Activated CD4-positive, alpha-beta T cell treated with anti-CD3 and anti-CD28 coated beads, Interleukin-2, Interleukin-6, amounts not matched to agents 100 ng/mL and 50 ng/mL, durations not matched to agents 16 hours and 8 hours (primary cell): ENCODE data around the gene GPR82.
A peak's percentile ranks its signal among the peaks of the same experiment; 100 is the strongest.
"Not testable (repeated sequence)": the region's sequence is repeated elsewhere in the genome, so short reads cannot be mapped to it uniquely, and the experiment has no call there.

Experiments used
- DNase-seq: peaks from one replicate; pipeline ENCODE4 v3.0.0-alpha.2; 2020

GPR82 gene, protein sequence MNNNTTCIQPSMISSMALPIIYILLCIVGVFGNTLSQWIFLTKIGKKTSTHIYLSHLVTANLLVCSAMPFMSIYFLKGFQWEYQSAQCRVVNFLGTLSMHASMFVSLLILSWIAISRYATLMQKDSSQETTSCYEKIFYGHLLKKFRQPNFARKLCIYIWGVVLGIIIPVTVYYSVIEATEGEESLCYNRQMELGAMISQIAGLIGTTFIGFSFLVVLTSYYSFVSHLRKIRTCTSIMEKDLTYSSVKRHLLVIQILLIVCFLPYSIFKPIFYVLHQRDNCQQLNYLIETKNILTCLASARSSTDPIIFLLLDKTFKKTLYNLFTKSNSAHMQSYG

GRCh38 chrX:41723826-41724225, at the start of gene GPR82:
GPR82 (plus strand) TSS chrX:41724181; CDS start chrX:41727027, 2,846 bp downstream.
- DNase-seq: peak; percentile 13

GRCh38 chrX:41676361-41676760, 47.6 kb upstream of the GPR82 start:
- DNase-seq: not testable (repeated sequence)

DNA sequence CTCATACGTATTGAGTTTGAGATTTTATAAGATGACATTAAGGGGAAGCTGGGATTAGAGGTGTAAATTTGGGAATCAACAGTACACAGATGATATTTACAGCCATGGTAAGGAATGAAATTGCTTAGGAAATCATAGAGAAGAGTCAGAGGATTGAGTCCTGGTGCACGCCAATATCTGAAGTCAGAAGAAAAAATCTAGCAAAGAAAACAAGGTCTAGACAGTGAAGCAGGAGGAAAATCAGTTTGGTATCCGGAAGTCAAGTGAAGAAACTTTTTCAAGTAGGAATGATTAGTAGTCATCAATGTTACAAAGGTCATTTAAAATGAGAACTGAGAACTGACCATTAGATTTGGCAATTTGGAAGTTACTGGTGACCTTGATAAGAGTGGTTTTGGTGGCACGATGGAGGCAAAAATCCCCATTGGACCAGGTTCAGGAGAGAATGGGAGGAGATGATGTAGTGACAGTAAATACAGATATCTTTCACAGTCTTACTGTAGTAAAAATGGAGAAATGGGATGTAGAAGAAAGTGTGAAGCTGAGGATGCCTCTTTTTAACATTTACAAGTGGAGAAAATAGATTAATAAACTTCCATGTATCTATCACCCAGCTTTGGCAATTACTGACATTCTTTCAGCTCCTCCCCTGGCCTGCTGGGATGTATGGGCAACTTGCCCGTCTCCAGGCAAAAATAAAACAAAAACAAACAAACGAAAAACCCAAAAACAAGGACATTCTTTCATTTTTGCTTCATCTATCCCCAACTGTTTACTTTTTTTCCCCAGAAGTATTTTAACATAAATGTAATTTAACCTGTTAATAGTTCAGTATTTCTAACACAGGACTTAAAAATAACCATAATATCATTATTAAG, 46.6 kb upstream of the GPR82 start:
- DNase-seq: no peak

DNA sequence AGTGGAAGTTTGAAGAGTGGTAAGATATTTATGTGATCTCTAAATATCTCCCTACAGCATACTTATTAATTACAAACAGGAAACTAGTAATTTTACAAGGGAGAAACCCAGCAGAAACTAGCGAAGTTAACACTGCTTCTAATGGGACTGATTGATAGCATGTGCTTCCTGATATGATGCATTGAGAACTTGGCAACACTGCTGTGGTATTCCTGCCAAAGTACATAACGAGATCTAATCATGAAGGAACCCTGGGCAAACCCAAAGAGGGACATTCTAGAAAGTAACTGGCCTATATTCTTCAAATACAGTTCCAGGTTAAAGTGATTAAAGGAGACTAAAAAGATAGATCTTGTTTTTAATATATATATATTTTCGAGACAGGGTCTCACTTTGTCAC, 39.8 kb upstream of the GPR82 start:
- no peak for DNase-seq

DNA sequence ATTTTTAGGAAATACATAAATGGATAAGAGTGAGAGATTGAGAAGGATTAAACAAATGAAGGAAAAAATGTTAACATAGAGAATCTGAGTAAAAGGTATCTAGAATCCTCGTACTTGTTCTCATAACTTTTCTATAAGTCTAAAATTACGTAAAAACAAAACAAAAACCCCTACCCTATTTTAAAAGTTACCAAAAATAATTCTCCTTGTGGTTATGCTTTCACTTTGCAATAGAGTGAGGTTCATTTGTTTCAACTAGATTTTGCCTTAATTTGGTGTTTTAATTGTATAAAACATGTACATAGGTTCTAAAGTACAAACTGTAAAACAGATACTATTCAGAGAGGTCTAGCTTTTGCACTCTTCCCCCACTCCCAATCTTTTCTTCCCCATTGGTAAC, 39.0 kb upstream of the GPR82 start:
- no peak for DNase-seq

DNA sequence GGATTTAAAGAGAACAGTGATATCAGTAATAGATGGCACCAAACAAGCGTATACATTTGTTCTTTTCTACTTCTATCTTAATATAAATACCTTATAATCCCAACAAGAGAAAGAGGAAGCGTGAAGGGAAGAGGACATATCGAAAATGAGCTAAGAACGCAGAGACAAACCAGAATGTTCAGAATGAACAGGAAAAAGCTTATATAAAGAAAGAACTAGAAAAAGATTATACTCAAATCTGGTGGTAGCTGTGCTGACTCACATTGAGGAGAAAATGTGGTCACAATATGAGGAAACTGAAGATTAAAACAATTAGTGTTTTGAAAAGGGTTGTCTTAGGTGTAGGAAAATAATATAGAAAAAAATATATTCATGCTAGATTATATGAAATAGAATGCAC, 37.2 kb upstream of the GPR82 start:
- DNase-seq: no peak

GRCh38 chrX:41688156-41688555, 35.8 kb upstream of the GPR82 start:
- no peak for DNase-seq

DNA sequence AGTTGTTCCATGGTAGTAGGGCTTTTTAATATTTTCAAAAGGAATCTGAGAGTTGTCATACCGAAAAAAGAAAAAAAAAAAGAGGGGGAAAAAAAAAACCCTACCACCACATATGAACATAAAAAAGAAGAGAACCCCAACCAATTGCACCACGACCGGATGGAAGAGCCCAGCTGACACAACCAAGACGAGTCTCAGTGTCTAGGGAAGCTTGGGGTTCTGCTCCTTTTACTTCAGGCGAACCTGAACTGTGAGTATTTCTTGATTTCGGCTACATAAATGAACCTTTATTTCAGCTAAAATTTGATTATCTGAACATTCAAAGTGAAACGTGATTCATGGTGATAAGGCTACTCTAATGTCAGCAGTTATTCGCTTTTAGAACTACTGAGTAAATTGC, 35.1 kb upstream of the GPR82 start, which contains the start of gene GPR34:
TSS of gene GPR34 (plus strand) at position 139 of the 400 bp plus-strand sequence. CDS start 6,661 bp downstream, outside the sequence.
- DNase-seq: peak; percentile 49

DNA sequence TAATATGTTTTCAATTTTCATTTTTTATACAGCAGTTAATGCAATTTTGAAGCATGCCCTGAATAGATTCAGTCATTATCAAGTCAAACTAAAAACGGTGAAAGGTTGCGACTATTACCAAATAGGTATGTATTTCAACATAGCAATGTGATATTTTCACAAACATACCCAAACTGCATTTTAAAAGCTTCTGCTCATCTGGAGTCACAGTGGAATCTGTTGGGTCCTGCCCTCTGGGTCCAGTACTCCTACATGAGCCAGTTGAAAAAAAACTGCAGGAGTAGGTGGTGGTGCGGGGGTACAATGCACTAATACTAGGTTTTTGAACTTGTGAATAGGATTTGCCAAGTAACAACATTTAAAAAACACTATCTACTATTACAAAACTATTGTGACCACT, 34.3 kb upstream of the GPR82 start:
- no peak for DNase-seq

GRCh38 chrX:41692162-41692749, 31.7 kb upstream of the GPR82 start:
- no peak for DNase-seq

GRCh38 chrX:41693024-41693423, 31.0 kb upstream of the GPR82 start:
- peak; percentile 28 for DNase-seq

DNA sequence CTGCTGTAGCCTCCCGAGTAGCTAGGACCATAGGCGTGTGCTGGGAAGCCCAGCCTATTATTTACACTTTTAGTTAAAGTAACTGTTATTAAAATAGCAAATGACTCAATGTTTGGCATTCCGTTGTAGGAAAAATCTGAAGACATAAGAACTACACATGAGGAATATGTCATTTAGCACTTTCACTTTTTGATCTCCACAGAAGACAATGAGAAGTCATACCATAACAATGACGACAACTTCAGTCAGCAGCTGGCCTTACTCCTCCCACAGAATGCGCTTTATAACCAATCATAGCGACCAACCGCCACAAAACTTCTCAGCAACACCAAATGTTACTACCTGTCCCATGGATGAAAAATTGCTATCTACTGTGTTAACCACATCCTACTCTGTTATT, 28.6 kb upstream of the GPR82 start:
- DNase-seq: peak; percentile 51

DNA sequence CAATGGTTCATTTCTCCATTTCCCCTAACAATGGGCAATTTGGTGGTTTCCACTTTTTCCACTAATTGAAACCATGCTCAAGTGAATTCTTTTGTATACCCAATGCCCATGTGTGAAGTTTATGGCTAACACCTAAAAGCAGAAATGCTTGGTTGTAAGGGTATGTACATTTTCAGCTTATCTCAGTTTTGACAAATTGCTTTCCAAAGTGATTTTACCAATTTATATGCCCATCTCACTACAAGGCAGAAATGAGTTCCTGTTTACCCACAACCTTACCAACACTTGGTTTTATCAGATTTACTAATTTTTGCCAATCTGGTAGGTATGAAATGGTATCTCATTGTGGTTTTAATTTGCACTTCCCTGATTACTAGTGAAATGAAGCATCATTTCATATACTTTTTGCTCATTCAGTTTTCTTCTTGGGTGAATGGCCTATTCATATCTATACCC, 20.4 kb upstream of the GPR82 start:
- peak; percentile 60 for DNase-seq

DNA sequence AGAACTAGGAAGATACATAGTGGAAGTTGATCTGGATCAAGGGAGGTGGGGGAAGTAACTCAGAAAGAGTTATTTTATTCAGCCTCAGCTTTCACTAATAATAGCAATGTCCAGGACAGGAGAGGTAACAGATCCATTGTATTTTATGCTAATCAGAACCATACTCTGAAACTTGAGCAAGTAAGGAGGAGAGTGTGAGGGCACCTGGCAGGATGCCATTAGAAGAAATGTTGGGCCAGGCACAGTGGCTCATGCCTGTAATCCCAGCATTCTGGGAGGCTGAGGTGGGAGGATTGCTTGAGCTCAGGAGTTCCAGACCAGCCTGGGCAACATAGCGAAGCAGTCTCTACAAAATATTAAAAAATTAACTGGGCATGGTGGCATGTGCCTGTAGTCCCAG, 18.9 kb upstream of the GPR82 start:
- DNase-seq: no peak

- DNase-seq: no peak
Measured at GRCh38 chrX:41705680-41706374, 18.2 kb upstream of the GPR82 start.

DNA sequence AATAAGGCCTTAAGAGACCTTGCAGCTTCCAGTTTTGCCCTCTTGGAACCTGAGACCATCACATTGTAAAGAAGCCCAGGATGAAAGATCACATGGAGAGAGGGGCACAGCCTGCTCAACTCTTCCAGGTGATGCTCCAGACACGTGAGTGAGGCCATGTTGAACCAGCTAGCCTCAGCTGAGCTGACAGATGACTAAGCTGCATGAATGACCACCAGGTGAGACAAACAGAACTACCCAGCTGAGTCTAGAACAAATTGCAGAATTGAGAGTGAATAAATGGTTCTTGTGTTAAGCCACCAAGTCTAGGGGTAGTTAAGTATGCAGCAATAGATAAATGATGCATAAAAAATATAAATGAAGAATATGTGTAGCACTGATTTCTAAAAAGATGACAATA, 16.8 kb upstream of the GPR82 start:
- DNase-seq: no peak

- DNase-seq: no peak
Measured at GRCh38 chrX:41708486-41708885, 15.5 kb upstream of the GPR82 start.

DNA sequence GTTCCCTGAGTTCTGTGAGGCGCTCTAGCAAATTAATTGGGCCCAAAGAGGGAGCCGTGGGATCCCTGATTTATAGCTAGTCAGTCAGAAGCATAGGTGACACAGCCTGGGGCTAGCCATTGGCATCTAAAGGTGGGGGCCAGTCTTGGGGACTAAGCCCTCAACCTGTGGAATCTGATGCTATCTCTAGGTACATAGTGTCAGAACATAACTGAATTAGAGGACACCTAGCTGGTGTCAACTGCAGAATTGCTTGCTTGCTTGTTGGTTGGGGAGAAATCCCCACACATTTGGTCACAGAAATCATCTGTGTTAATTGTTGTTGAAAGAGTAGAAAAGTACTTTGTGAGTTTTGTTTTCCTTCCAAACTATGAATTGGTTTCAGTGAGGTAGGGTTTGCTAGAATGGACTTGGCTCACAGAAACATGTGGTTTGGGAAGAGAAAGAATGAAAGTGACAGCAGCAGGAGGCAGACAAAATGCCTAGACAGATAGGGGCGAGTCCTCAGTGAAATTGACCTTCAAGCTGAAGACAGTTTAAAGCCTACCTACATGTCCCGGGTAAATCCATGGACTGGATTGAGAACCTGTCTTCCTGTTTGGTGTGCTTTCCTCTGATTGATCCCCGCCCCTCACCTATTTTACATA, 12.8 kb upstream of the GPR82 start:
- DNase-seq: peak; percentile 19

DNA sequence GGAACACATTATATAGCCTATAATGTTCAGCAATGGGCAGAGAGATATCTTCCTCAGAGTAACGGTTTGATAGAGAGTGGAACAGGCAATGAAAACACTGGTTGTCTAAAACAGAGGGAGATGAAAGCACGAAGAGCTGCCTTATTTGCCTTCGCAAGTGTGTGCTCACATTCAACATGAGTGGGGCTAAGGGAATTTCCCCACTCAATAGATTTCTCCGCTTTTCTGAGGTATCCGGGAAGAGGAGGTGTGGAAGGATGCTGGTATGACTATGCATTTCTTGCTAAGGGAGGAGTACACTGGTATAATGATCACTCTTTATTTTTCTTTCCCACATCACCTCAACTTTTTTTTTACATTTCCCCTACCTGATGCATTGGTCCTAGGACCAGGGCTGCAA, 7.8 kb upstream of the GPR82 start:
- DNase-seq: peak; percentile 49

- no peak for DNase-seq
Measured at GRCh38 chrX:41716767-41717473, 7.1 kb upstream of the GPR82 start.

DNA sequence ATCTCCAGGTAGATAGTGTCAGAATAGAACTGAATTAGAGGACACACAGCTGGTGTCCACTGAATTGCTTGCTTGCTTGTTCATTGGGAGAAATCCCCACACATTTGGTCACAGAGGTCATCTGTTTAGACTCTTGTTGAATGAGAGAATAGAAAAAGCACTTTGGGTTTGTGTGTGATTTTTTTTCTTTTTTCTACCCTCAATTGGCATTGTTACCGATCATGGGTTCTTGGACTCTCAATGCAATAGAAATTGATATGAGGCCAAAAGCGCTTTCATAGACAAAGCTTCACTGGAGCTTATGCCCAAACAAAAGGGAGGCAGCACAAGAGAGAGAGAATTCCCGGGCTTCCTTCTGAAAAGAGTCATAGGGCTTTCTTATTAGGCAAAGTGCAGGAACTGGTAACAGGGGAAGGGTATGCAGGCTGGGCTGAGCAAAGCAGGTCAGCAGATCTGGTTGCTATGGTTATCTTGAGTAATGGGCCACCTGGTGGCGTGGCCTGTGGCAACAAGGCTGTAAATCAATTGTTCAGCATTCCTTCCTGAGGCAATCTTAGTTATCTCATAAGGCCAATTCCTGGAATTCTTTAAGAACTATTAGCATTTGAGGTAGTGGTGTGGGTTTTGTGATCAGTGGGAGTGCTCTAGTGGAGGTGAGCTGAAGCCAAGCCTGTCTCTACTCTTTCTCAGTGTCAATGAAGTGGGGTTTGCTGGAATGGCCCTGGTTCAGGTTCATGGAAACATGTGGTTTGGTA, 5.3 kb upstream of the GPR82 start:
- DNase-seq: no peak
